ENCODE data around the gene ITGBL1. TPM values are rescaled to one million over a fixed set of nuclear protein-coding genes. Genes with fewer than 3 reads are reported as not detected.

The ITGBL1 gene
- total and polyA plus RNA-seq, 8 donors, result 0.63 to 9.5 (median 1.6) TPM

DNA sequence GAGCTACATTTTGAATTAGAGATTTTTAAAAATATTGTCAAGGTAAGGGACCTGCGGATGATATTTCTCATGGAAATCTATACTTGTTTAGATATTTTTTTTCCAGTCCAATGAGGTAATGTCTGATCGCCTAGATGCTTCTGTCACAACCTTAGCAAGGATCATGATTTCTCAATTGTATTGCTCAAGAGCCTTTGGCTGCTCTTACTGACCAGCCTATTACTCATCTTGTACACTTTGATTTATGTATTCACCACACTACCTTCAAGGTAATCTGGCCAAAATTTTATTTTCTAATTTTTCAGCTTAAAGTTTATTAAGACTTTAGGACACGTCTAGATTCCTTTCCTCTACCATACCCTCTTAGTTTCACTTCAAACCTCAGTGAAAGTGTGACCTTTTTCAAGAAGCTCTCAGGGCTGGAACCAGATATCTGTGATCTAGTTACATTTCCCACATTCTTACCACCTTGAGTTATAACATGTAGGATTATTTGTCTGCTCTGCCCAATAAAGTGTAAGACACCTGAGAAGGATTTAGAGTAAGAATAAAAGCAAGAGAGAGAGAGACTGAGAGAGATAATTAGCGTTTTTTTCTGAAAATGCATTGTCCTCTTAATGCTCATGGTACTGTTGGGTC lies 197.1 kb downstream of the ITGBL1 start:
- FAIRE-seq (no peak), DNase-seq (no peak), ATAC-seq (peak in 2 of 4 donors; percentile 58 to 71)
- Histone ChIP-seq H3K9me3 (no peaks in the 10 kb centered on the region), H3K27me3 (no peaks in the 10 kb centered on the region), H3K27ac (no peak overlapping the region), H3K36me3 (no peaks in the 10 kb centered on the region), H3K4me1 (no peaks in the 10 kb centered on the region), H3K4me3 (no peak overlapping the region)
- intact Hi-C loops (cut with DNase I), result no loop called here
- 41 to 49% methylated on average over 4 of the region's 4 CpGs for WGBS, 2 donors
- TF ChIP-seq, protein P1, sequence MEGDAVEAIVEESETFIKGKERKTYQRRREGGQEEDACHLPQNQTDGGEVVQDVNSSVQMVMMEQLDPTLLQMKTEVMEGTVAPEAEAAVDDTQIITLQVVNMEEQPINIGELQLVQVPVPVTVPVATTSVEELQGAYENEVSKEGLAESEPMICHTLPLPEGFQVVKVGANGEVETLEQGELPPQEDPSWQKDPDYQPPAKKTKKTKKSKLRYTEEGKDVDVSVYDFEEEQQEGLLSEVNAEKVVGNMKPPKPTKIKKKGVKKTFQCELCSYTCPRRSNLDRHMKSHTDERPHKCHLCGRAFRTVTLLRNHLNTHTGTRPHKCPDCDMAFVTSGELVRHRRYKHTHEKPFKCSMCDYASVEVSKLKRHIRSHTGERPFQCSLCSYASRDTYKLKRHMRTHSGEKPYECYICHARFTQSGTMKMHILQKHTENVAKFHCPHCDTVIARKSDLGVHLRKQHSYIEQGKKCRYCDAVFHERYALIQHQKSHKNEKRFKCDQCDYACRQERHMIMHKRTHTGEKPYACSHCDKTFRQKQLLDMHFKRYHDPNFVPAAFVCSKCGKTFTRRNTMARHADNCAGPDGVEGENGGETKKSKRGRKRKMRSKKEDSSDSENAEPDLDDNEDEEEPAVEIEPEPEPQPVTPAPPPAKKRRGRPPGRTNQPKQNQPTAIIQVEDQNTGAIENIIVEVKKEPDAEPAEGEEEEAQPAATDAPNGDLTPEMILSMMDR (IDR thresholded peaks at IDR 0.05), result no peak

DNA sequence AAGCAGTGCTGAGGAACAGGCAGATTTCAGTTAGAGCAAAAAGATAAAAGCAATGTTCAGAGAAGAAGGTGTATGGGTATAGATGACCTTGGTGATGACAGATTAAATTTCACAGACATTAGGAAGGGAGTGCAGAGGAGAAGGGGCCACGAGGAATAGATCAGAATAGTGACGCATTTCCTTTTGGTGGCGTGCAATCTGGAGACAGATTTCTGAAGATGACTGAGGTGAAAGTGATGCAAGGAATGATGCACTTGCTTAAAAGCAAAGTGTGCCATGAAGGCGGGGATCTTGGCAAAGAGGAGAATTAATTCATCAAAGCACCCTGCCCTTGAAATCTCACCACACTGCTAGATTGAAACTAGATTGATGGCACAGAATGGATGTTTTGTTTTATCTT lies 202.4 kb downstream of the ITGBL1 start:
- no peaks in the 10 kb centered on the region for H3K9me3 ChIP-seq
- no peak overlapping the region for H3K4me3 ChIP-seq
- 61 to 74% methylated on average over 4 of the region's 4 CpGs for WGBS, 2 donors
- H3K4me1 ChIP-seq, result no peaks in the 10 kb centered on the region
- no peaks in the 10 kb centered on the region for H3K27me3 ChIP-seq
- H3K27ac ChIP-seq, result no peak overlapping the region
- H3K36me3 ChIP-seq, result no peaks in the 10 kb centered on the region
- FAIRE-seq (no peak), DNase-seq (no peak), ATAC-seq (no peak)
- intact Hi-C loops (cut with DNase I), result no loop called here
- TF ChIP-seq, protein P1 (IDR thresholded peaks at IDR 0.05), result no peak

DNA sequence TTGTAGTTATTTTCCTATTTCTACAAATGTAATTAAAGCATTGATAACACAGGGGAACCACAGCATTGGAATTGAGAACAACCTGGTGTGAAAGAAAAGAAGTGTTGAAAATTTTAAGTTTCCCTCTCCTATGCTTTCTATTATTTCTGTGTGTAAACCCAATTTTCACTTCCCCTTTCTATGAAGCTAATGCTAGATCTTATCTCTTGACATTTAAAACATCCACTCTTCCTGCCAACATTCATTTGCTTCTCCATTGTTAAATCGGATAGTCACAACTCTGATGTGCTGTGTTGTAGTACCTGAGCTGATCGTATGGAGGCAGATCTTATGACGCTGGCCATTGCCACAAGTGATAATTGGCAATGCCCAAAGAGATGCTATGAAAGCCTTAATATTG lies 203.0 kb downstream of the ITGBL1 start:
- H3K4me3 ChIP-seq, result no peak overlapping the region
- WGBS, 2 donors, result 62 to 73% methylated on average over 3 of the region's 3 CpGs
- FAIRE-seq (no peak), ATAC-seq (no peak), DNase-seq (no peak)
- intact Hi-C loops (cut with DNase I), result no loop called here
- TF ChIP-seq, protein P1 (IDR thresholded peaks at IDR 0.05), result no peak
- H3K4me1 ChIP-seq, result no peaks in the 10 kb centered on the region
- H3K36me3 ChIP-seq, result no peaks in the 10 kb centered on the region
- no peaks in the 10 kb centered on the region for H3K27me3 ChIP-seq
- no peaks in the 10 kb centered on the region for H3K9me3 ChIP-seq
- H3K27ac ChIP-seq, result no peak overlapping the region

DNA sequence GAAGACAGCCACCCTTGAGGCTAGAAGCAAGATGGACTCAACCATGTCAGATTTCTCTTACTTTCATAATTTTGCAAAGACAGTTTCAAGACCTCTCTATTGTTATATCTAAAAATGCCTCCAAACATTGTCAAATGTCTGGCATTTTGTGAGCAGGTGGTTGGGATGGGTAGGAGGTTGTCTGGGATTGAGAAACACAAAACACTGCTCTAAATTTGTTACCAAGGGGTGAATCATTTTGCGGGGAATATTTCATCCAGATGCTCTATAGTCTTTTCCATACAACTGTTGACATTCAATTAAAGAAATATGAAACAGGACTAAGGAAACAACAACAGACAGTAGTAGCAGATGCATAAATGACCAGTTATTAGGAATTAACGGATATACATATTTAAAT lies 208.2 kb downstream of the ITGBL1 start:
- no peak for DNase-seq
- H3K27me3 ChIP-seq, result no peaks in the 10 kb centered on the region
- no peaks in the 10 kb centered on the region for H3K36me3 ChIP-seq
- H3K4me3 ChIP-seq, result no peak overlapping the region
- H3K27ac ChIP-seq, result no peak overlapping the region
- FAIRE-seq, result no peak
- no peaks in the 10 kb centered on the region for H3K9me3 ChIP-seq
- ATAC-seq, result no peak
- H3K4me1 ChIP-seq, result no peaks in the 10 kb centered on the region
- WGBS, 2 donors, result 63 to 72% methylated on average over 2 of the region's 2 CpGs
- TF ChIP-seq, protein P1 (IDR thresholded peaks at IDR 0.05), result no peak
- intact Hi-C loops (cut with DNase I), result no loop called here

DNA sequence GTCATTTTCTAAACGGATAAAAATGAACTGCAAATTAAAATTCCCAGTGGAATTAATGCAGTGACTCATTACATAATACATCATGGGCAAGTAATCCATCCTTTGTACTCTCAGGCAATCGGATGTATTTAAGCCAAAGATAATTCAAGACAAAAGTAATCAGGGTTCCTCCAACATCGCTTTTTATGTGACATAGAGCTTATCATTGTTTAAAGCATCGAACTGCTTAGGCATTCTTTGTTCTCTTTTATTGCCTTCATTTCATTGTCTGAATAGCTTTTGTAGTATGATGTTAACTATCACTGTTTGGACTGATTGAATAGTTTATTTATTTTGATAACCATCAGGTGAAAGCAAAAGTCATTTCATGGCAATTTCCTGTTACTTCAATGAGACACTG lies 209.4 kb downstream of the ITGBL1 start:
- H3K9me3 ChIP-seq, result no peaks in the 10 kb centered on the region
- TF ChIP-seq, protein P1 (IDR thresholded peaks at IDR 0.05), result no peak
- H3K4me3 ChIP-seq, result no peak overlapping the region
- no peak overlapping the region for H3K27ac ChIP-seq
- no peaks in the 10 kb centered on the region for H3K36me3 ChIP-seq
- no peaks in the 10 kb centered on the region for H3K4me1 ChIP-seq
- FAIRE-seq, result no peak
- no peak for DNase-seq
- 21 to 33% methylated on average over 4 of the region's 4 CpGs for WGBS, 2 donors
- intact Hi-C loops (cut with DNase I), result no loop called here
- H3K27me3 ChIP-seq, result no peaks in the 10 kb centered on the region
- ATAC-seq, result no peak

All from pancreas (tissue), 10 donors.